ENCODE results near the gene BBX. TPM values are rescaled to one million over a fixed set of nuclear protein-coding genes. Genes with fewer than 3 reads are reported as not detected.

Gene BBX
- total RNA-seq, 1 experiment from 2014 or later, result 45.0 TPM

DNA sequence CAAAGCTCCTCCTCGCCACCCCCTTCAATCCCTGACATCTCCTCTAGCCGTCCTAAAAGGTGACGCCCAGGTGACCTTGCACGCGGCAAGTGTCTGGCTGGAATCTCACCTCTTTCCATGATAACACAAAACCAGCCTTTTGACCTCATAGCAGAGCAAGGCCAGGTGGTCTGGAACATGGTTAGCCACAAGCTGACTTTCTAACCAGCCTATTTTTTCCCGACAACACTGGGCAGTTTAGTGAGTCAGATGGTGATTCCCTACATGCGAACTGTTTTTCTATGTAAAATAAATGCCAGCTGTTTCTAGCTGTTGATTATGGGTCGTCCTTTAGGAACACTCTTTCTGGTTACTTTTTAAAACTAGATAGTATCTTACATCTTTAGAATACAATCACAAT lies 325.0 kb downstream of the BBX start:
- ATAC-seq, result no peak
- no peaks in the 10 kb centered on the region for H3K27me3 Mint-ChIP-seq (ENCODE audit: low read depth)
- CTCF ChIA-PET, result interaction anchor here (0.6 to 1.8 kb wide), 2 partner anchors 172 to 576 kb away, joined by 3 to 4 read pairs; no protein-coding TSS in a partner anchor

DNA sequence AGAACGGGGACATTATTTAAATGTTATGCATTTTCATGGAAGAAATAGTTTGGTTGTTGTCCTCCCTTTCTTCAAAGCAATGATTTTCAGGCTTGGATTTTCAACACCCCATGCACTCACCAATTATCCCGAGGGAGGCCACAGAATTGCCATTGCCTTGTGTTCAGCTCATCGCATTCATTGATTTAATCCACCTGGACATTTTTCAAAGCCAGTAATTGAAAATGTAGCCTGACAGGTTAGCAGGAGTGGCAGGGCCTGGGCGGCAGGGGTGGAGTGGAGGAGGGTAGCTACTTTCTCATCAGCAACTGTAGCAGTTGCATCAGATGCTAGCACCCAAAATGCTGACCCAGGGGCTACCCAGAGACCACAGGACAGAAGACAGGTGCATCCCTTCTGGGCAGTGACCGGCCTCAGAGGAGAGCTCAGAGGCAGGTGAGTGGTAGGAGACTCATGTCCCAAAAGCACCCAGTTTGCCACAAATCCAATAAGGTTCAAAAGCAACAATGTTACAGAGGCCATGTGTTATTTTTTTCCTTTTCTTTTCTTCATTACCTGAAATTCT lies 325.7 kb downstream of the BBX start:
- ChIA-PET CTCF (interaction anchor here (0.6 to 1.8 kb wide), 2 partner anchors 173 to 577 kb away, joined by 3 to 4 read pairs; no protein-coding TSS in a partner anchor), POLR2A (no interaction called here)
- Mint-ChIP-seq H3K27me3 (ENCODE audit: low read depth) (no peaks in the 10 kb centered on the region), H3K4me3 (no peak overlapping the region), H3K36me3 (no peaks in the 10 kb centered on the region), H3K4me1 (peaks cover 10% of the 10 kb centered on the region), H3K9me3 (peaks cover 19% of the 10 kb centered on the region), H3K27ac (no peak overlapping the region)
- DNase-seq (ENCODE audit: low spot score) (no peak), ATAC-seq (no peak)
- TF ChIP-seq NR2C2 (CRISPR knock-in tag; IDR thresholded peaks at IDR 0.05) (no peak), GABPB1 (CRISPR knock-in tag; IDR thresholded peaks at IDR 0.05) (no peak), CBFB (CRISPR knock-in tag; IDR thresholded peaks at IDR 0.05; ENCODE audit: low read depth) (no peak), ZNF317 (CRISPR knock-in tag; IDR thresholded peaks at IDR 0.05; ENCODE audit: borderline replicate concordance, low read depth) (no peak), MXD4 (CRISPR knock-in tag; IDR thresholded peaks at IDR 0.05; ENCODE audit: borderline replicate concordance) (no peak), GRHL2 (CRISPR knock-in tag; IDR thresholded peaks at IDR 0.05; ENCODE audit: insufficient replicate concordance, severe bottlenecking) (no peak), PRRX2 (CRISPR knock-in tag; IDR thresholded peaks at IDR 0.05) (no peak), ZNF121 (CRISPR knock-in tag; IDR thresholded peaks at IDR 0.05) (no peak), NR3C1 (CRISPR knock-in tag; conservative IDR thresholded peaks at IDR 0.05; ENCODE audit: low read depth) (no peak), FOXJ3 (CRISPR knock-in tag; IDR thresholded peaks at IDR 0.05; ENCODE audit: borderline replicate concordance) (no peak), TEAD4 (CRISPR knock-in tag; IDR thresholded peaks at IDR 0.05) (no peak), ELF4 (CRISPR knock-in tag; IDR thresholded peaks at IDR 0.05; ENCODE audit: low read depth) (no peak)
- TF ChIP-seq, protein P1, sequence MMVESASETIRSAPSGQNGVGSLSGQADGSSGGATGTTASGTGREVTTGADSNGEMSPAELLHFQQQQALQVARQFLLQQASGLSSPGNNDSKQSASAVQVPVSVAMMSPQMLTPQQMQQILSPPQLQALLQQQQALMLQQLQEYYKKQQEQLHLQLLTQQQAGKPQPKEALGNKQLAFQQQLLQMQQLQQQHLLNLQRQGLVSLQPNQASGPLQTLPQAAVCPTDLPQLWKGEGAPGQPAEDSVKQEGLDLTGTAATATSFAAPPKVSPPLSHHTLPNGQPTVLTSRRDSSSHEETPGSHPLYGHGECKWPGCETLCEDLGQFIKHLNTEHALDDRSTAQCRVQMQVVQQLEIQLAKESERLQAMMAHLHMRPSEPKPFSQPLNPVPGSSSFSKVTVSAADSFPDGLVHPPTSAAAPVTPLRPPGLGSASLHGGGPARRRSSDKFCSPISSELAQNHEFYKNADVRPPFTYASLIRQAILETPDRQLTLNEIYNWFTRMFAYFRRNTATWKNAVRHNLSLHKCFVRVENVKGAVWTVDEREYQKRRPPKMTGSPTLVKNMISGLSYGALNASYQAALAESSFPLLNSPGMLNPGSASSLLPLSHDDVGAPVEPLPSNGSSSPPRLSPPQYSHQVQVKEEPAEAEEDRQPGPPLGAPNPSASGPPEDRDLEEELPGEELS (CRISPR knock-in tag; IDR thresholded peaks at IDR 0.05), result no peak
- TF ChIP-seq, protein P2, sequence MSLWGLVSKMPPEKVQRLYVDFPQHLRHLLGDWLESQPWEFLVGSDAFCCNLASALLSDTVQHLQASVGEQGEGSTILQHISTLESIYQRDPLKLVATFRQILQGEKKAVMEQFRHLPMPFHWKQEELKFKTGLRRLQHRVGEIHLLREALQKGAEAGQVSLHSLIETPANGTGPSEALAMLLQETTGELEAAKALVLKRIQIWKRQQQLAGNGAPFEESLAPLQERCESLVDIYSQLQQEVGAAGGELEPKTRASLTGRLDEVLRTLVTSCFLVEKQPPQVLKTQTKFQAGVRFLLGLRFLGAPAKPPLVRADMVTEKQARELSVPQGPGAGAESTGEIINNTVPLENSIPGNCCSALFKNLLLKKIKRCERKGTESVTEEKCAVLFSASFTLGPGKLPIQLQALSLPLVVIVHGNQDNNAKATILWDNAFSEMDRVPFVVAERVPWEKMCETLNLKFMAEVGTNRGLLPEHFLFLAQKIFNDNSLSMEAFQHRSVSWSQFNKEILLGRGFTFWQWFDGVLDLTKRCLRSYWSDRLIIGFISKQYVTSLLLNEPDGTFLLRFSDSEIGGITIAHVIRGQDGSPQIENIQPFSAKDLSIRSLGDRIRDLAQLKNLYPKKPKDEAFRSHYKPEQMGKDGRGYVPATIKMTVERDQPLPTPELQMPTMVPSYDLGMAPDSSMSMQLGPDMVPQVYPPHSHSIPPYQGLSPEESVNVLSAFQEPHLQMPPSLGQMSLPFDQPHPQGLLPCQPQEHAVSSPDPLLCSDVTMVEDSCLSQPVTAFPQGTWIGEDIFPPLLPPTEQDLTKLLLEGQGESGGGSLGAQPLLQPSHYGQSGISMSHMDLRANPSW (CRISPR knock-in tag; conservative IDR thresholded peaks at IDR 0.05; ENCODE audit: low read depth), result no peak
- TF ChIP-seq, protein P3, sequence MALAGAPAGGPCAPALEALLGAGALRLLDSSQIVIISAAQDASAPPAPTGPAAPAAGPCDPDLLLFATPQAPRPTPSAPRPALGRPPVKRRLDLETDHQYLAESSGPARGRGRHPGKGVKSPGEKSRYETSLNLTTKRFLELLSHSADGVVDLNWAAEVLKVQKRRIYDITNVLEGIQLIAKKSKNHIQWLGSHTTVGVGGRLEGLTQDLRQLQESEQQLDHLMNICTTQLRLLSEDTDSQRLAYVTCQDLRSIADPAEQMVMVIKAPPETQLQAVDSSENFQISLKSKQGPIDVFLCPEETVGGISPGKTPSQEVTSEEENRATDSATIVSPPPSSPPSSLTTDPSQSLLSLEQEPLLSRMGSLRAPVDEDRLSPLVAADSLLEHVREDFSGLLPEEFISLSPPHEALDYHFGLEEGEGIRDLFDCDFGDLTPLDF (CRISPR knock-in tag; IDR thresholded peaks at IDR 0.05), result no peak
- TF ChIP-seq, protein P4, sequence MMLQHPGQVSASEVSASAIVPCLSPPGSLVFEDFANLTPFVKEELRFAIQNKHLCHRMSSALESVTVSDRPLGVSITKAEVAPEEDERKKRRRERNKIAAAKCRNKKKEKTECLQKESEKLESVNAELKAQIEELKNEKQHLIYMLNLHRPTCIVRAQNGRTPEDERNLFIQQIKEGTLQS (CRISPR knock-in tag; conservative IDR thresholded peaks at IDR 0.05), result no peak

More for the DNA sequence above, 325.0 kb downstream of the BBX start:
- Mint-ChIP-seq H3K36me3 (no peaks in the 10 kb centered on the region), H3K27ac (no peak overlapping the region), H3K4me1 (peaks cover 10% of the 10 kb centered on the region), H3K4me3 (no peak overlapping the region), H3K9me3 (peaks cover 18% of the 10 kb centered on the region)
- DNase-seq (ENCODE audit: low spot score), result no peak
- no peak for TF ChIP-seq SMAD4 (CRISPR knock-in tag; IDR thresholded peaks at IDR 0.05)
- POLR2A ChIA-PET, result no interaction called here

All from WTC11 (cell line).